GM23338 (cell line): Measurements from ENCODE around the gene OR2B2. TPM values are rescaled to one million over a fixed set of nuclear protein-coding genes. Genes with fewer than 3 reads are reported as not detected.
A peak's percentile ranks its signal among the peaks of the same experiment; 100 is the strongest.

Source experiments
- ATAC-seq: fragments of 200-7000 bp; cut with Tn5 transposase; 3 replicates; pipeline ENCODE4 v1.9.1; 2020
- DNase-seq: peaks from one replicate; pipeline ENCODE4 v3.0.0-alpha.2; 2015; ENCODE audit warnings: low spot score
- H2AFZ ChIP-seq: fragments of 200-600 bp; sonication (generic); 2 replicates; pipeline ENCODE4 v1.8.0; 2016; ENCODE audit warnings: antibody characterized with exemption, mild to moderate bottlenecking, moderate library complexity
- H3F3A ChIP-seq: fragments of 200-600 bp; sonication (generic); replicated peaks from 2 replicates; pipeline ENCODE4 v1.8.0; 2017; ENCODE audit warnings: antibody characterized with exemption, mixed run types, low read depth
- H3K27ac ChIP-seq: fragments of 200-600 bp; sonication (generic); 2 replicates; pipeline ENCODE4 v1.6.1; 2016; ENCODE audit warnings: low read depth
- H3K27me3 ChIP-seq: fragments of 200-600 bp; sonication (generic); 2 replicates; pipeline ENCODE4 v1.8.0; 2016; ENCODE audit warnings: mild to moderate bottlenecking, mixed run types, moderate library complexity; ENCODE audit not compliant: insufficient read depth
- H3K36me3 ChIP-seq: fragments of 200-600 bp; sonication (generic); 2 replicates; pipeline ENCODE4 v1.8.0; 2016; ENCODE audit warnings: mild to moderate bottlenecking; ENCODE audit not compliant: insufficient read depth
- H3K4me1 ChIP-seq: fragments of 200-600 bp; sonication (generic); 2 replicates; pipeline ENCODE4 v1.8.0; 2016; ENCODE audit warnings: mild to moderate bottlenecking, moderate library complexity; ENCODE audit not compliant: insufficient read depth
- H3K4me2 ChIP-seq: fragments of 200-600 bp; sonication (generic); 2 replicates; pipeline ENCODE4 v1.7.1; 2017; ENCODE audit warnings: mixed run types
- H3K4me3 ChIP-seq: fragments of 200-600 bp; sonication (generic); 2 replicates; pipeline ENCODE4 v1.6.1; 2016; ENCODE audit warnings: mixed run types
- H3K79me2 ChIP-seq: fragments of 200-600 bp; sonication (generic); replicated peaks from 2 replicates; pipeline ENCODE4 v1.8.0; 2017; ENCODE audit warnings: mild to moderate bottlenecking; ENCODE audit not compliant: insufficient read depth
- H3K9me2 ChIP-seq: fragments of 200-600 bp; sonication (generic); 2 replicates; pipeline ENCODE4 v1.8.0; 2017; ENCODE audit not compliant: insufficient read depth
- H4K20me1 ChIP-seq: fragments of 200-600 bp; sonication (generic); replicated peaks from 2 replicates; pipeline ENCODE4 v1.8.0; 2017; ENCODE audit warnings: mild to moderate bottlenecking; ENCODE audit not compliant: insufficient read depth
- H3K27ac Mint-ChIP-seq: 2 replicates; pipeline ENCODE4 v1.8.0; 2020; ENCODE audit warnings: inconsistent platforms, mild to moderate bottlenecking, moderate library complexity, mixed read lengths
- H3K27me3 Mint-ChIP-seq: 3 replicates; pipeline ENCODE4 v1.8.0; 2022; ENCODE audit warnings: low read depth, mild to moderate bottlenecking, moderate library complexity, mixed read lengths, inconsistent platforms; ENCODE audit not compliant: insufficient read depth, poor library complexity
- H3K36me3 Mint-ChIP-seq: 3 replicates; pipeline ENCODE4 v1.8.0; 2021; ENCODE audit warnings: low read depth, mild to moderate bottlenecking, inconsistent platforms, moderate library complexity, mixed read lengths
- H3K4me1 Mint-ChIP-seq: 3 replicates; pipeline ENCODE4 v1.8.0; 2020; ENCODE audit warnings: mild to moderate bottlenecking, inconsistent platforms, mixed read lengths
- H3K4me3 Mint-ChIP-seq: 3 replicates; pipeline ENCODE4 v1.8.0; 2021; ENCODE audit warnings: moderate library complexity, mild to moderate bottlenecking, inconsistent platforms, mixed read lengths
- H3K9me3 Mint-ChIP-seq: 3 replicates; pipeline ENCODE4 v1.8.0; 2020; ENCODE audit warnings: moderate library complexity, mild to moderate bottlenecking, inconsistent platforms, mixed read lengths
- CTCF ChIP-seq, 2 experiments: fragments of 200-600 bp in 1 of 2; sonication (generic) in 1 of 2; conservative IDR thresholded peaks; 2 replicates each; pipeline versions ENCODE4 v1.5.1 to v1.6.1; 2016 to 2017; ENCODE audit warnings: antibody characterized with exemption in 2 of 2, low read depth in 2 of 2, mild to moderate bottlenecking in 2 of 2, moderate library complexity in 1 of 2
- EZH2 ChIP-seq: fragments of 200-600 bp; sonication (generic); IDR thresholded peaks from one replicate; pipeline ENCODE4 v1.8.0; 2017; ENCODE audit warnings: antibody characterized with exemption, mild to moderate bottlenecking, low read depth; ENCODE audit not compliant: unreplicated experiment
- NANOG ChIP-seq: IDR thresholded peaks from 2 replicates; pipeline ENCODE4 v1.6.1; 2016; ENCODE audit warnings: antibody characterized with exemption, borderline replicate concordance
- POLR2AphosphoS5 ChIP-seq: IDR thresholded peaks from 2 replicates; pipeline ENCODE4 v1.6.1; 2016; ENCODE audit warnings: antibody characterized with exemption, low read depth
- STAT1 ChIP-seq: IDR thresholded peaks from one replicate; pipeline ENCODE4 v1.6.1; 2016; ENCODE audit warnings: antibody characterized with exemption; ENCODE audit not compliant: unreplicated experiment
- ZNF114 ChIP-seq: fragments of 250-450 bp; sonication (Bioruptor Pico); IDR thresholded peaks from 2 replicates; pipeline ENCODE4 v1.5.0; 2020; ENCODE audit warnings: mild to moderate bottlenecking, moderate library complexity
- ZNF331 ChIP-seq: fragments of 250-450 bp; sonication (Bioruptor Pico); IDR thresholded peaks from 2 replicates; pipeline ENCODE4 v1.5.0; 2020; ENCODE audit warnings: low read depth, mild to moderate bottlenecking, moderate library complexity
- polyA plus RNA-seq: library from polyadenylated mRNA; unstranded; fragments of >200 nt; fragmentation: Nextera tagmentation; extraction: Ambion mirVana; gene quantifications from 2 replicates; pipeline ENCODE4 v1.2.1, GENCODE V29; 2016
- total RNA-seq: library from RNA; depleted of rRNA; stranded (reverse); fragments of >200 nt; shearing (Covaris generic); gene quantifications from 2 replicates; pipeline ENCODE4 v1.2.3, GENCODE V29; 2014
- TF ChIP-seq, protein P1 (sequence below): fragments of 250-450 bp; sonication (Bioruptor Pico); IDR thresholded peaks from 2 replicates; pipeline ENCODE4 v1.5.0; 2020; ENCODE audit warnings: mild to moderate bottlenecking, moderate library complexity

Gene OR2B2
- total and polyA plus RNA-seq, 2 experiments from 2014 or later = 0.38 TPM; not detected in 1

- no peaks in the 10 kb centered on the region for H4K20me1 ChIP-seq
- H3K4me1 ChIP-seq = peaks cover 17% of the 10 kb centered on the region
- peaks cover 38% of the 10 kb centered on the region; the same call in 2 of the 3 replicates for H3K4me1 Mint-ChIP-seq
- no peaks in the 10 kb centered on the region for H3K36me3 ChIP-seq
- H3K4me2 ChIP-seq = peak overlapping the region; percentile 84
- H3K27ac ChIP-seq = peak overlapping the region; percentile 98
- no peak overlapping the region for H3K27ac Mint-ChIP-seq
- H3K9me3 Mint-ChIP-seq = peaks cover 9% of the 10 kb centered on the region
- peaks cover 9% of the 10 kb centered on the region; the same call in 2 of the 3 replicates for H3K36me3 Mint-ChIP-seq
- H3F3A ChIP-seq = peaks cover 12% of the 10 kb centered on the region; the same call in 1 of the 2 replicates
- peak; percentile 46; the same call in 1 of the 2 replicates for TF ChIP-seq POLR2AphosphoS5
- no peak for TF ChIP-seq STAT1
- TF ChIP-seq EZH2 = no peak
- TF ChIP-seq, protein P1, sequence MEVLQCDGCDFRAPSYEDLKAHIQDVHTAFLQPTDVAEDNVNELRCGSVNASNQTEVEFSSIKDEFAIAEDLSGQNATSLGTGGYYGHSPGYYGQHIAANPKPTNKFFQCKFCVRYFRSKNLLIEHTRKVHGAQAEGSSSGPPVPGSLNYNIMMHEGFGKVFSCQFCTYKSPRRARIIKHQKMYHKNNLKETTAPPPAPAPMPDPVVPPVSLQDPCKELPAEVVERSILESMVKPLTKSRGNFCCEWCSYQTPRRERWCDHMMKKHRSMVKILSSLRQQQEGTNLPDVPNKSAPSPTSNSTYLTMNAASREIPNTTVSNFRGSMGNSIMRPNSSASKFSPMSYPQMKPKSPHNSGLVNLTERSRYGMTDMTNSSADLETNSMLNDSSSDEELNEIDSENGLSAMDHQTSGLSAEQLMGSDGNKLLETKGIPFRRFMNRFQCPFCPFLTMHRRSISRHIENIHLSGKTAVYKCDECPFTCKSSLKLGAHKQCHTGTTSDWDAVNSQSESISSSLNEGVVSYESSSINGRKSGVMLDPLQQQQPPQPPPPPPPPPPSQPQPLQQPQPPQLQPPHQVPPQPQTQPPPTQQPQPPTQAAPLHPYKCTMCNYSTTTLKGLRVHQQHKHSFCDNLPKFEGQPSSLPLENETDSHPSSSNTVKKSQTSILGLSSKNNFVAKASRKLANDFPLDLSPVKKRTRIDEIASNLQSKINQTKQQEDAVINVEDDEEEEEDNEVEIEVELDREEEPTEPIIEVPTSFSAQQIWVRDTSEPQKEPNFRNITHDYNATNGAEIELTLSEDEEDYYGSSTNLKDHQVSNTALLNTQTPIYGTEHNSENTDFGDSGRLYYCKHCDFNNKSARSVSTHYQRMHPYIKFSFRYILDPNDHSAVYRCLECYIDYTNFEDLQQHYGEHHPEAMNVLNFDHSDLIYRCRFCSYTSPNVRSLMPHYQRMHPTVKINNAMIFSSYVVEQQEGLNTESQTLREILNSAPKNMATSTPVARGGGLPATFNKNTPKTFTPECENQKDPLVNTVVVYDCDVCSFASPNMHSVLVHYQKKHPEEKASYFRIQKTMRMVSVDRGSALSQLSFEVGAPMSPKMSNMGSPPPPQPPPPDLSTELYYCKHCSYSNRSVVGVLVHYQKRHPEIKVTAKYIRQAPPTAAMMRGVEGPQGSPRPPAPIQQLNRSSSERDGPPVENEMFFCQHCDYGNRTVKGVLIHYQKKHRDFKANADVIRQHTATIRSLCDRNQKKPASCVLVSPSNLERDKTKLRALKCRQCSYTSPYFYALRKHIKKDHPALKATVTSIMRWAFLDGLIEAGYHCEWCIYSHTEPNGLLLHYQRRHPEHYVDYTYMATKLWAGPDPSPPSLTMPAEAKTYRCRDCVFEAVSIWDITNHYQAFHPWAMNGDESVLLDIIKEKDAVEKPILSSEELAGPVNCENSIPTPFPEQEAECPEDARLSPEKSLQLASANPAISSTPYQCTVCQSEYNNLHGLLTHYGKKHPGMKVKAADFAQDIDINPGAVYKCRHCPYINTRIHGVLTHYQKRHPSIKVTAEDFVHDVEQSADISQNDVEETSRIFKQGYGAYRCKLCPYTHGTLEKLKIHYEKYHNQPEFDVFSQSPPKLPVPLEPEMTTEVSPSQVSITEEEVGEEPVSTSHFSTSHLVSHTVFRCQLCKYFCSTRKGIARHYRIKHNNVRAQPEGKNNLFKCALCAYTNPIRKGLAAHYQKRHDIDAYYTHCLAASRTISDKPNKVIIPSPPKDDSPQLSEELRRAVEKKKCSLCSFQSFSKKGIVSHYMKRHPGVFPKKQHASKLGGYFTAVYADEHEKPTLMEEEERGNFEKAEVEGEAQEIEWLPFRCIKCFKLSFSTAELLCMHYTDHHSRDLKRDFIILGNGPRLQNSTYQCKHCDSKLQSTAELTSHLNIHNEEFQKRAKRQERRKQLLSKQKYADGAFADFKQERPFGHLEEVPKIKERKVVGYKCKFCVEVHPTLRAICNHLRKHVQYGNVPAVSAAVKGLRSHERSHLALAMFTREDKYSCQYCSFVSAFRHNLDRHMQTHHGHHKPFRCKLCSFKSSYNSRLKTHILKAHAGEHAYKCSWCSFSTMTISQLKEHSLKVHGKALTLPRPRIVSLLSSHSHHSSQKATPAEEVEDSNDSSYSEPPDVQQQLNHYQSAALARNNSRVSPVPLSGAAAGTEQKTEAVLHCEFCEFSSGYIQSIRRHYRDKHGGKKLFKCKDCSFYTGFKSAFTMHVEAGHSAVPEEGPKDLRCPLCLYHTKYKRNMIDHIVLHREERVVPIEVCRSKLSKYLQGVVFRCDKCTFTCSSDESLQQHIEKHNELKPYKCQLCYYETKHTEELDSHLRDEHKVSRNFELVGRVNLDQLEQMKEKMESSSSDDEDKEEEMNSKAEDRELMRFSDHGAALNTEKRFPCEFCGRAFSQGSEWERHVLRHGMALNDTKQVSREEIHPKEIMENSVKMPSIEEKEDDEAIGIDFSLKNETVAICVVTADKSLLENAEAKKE (CRISPR knock-in tag) = no peak
- no peak for TF ChIP-seq ZNF331 (CRISPR knock-in tag)
- no peak for TF ChIP-seq ZNF114 (CRISPR knock-in tag)
- no peak for TF ChIP-seq CTCF (conservative IDR thresholded peaks at IDR 0.05; ENCODE audit: low read depth in 2 of 2)
- no peak for TF ChIP-seq NANOG
- no peaks in the 10 kb centered on the region for H3K27me3 ChIP-seq
- H3K4me3 Mint-ChIP-seq = no peak overlapping the region
- no peak overlapping the region for H2AFZ ChIP-seq
- H3K9me2 ChIP-seq = no peaks in the 10 kb centered on the region
- peak overlapping the region; percentile 82 for H3K4me3 ChIP-seq
- peak; percentile 7 for ATAC-seq
- peak; percentile 79 for DNase-seq
- peaks cover 50% of the 10 kb centered on the region for H3K79me2 ChIP-seq
- H3K27me3 Mint-ChIP-seq = peaks cover 38% of the 10 kb centered on the region
Measured at GRCh38 chr6:27893836-27894807, 18.1 kb downstream of the OR2B2 start.
